OCI-LY7 (cell line): ENCODE results near the gene TSHZ3.

Source experiments
- CTCF ChIP-seq: fragments of 200-600 bp; sonication (generic); conservative IDR thresholded peaks from 2 replicates; pipeline ENCODE4 v1.5.1; 2014; ENCODE audit warnings: mild to moderate bottlenecking, antibody characterized with exemption, low read length, moderate library complexity, mixed read lengths
- EZH2phosphoT487 ChIP-seq: fragments of 200-600 bp; sonication (generic); IDR thresholded peaks from 2 replicates; pipeline ENCODE4 v1.6.1; 2018; ENCODE audit warnings: low read depth, borderline replicate concordance, mild to moderate bottlenecking, mixed run types, antibody characterized with exemption, low read length, moderate library complexity, mixed read lengths

DNA sequence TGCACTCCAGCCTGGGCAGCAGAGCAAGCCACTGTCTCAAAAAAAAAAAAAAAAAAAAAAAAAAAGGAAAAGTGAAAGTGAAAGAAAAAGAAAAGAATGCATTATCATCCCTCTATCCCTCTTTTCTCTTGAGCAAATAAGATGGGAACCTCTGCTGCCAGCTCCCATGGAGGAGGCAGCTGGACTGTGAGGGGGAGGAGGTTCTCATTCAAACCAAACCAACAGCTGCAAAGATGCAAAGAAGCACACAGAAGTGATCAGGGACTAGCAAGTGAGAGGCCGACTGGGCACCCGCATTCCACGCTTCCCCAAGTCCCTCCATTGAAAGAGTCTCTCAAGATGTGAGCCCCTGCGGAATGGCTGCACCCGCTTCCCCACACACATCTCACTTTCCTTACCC is 63.5 kb downstream of the TSHZ3 start:
- TF ChIP-seq CTCF (no peak), EZH2phosphoT487 (no peak)
